CD4-positive, alpha-beta T cell treated with Interferon gamma for 1 hour (primary cell): ENCODE results near the gene PKDREJ.
"Not testable (repeated sequence)": the region's sequence is repeated elsewhere in the genome, so short reads cannot be mapped to it uniquely, and the experiment has no call there.

Experiments used
- DNase-seq: peaks from one replicate; pipeline ENCODE4 v3.0.0-alpha.2; 2020

The PKDREJ gene

DNA sequence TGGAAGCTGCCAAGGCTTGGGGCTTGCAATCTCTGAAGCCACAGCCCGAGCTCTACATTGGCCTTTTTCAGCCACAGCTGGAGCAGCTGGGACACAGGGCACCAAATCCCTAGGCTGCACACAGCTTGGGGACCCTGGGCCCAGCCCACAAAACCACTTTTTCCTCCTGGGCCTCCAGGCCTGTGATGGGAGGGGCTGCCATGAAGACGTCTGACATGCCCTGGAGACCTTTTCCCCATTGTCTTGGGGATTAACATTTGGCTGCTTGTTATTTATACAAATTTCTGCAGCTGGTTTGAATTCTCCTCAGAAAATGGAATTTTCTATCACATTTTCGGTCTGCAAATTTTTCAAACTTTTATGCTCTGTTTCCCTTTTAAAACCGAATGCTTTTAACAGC, 2.5 kb upstream of the PKDREJ start:
- DNase-seq = not testable (repeated sequence)

DNA sequence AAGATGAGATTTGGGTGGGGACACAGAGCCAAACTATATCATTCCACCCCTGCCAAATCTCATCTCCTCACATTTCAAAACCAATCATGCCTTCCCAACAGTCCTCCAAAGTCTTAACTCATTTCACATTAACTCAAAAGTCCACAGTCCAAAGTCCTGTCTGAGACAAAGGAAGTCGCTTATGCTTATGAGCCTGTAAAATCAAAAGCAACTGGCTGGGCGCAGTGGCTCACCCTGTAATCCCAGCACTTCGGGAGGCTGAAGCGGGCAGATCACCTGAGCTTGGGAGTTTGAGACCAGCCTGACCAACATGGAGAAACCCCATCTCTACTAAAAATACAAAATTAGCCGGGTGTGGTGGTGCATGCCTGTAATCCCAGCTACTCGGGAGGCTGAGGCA, 1.4 kb upstream of the PKDREJ start:
- DNase-seq = not testable (repeated sequence)

DNA sequence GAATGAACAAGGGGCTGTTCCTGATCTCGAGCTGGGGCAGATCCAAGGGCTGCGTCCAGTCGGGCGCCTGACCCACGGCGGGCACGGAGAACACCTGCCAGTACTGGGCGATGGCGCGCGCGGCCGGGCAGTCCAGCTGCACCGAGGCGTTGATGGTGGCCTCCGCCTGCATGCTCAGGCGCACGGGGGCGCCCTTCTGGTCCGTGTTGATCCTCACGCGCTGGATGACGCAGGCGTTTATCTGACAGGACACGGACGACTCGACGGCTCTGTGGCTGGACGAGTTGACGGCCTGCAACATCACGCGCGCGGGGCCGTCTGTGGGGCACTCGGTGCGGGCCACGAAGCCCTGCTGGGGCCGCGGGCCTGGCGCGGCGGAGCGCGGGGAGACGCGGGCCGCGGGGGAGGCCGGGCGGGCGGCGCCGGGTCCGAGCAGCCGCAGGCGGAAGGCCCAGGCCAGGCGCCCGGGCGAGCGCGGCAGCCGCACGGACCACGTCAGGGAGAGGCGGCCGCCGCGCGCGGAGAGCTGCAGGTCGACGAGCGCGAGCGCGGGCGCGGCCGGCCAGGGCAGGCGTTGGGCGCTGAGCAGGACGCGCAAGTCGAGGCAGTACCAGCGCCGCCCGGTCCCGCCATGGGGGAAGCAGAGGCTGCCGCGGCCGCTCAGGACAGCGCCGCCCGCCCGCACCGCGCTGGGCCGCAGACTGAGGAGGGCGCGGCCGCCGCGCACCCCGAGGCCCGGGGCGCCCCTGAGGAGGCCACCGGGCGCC, 511 bp downstream of the PKDREJ start:
- DNase-seq = peak; percentile 64

DNA sequence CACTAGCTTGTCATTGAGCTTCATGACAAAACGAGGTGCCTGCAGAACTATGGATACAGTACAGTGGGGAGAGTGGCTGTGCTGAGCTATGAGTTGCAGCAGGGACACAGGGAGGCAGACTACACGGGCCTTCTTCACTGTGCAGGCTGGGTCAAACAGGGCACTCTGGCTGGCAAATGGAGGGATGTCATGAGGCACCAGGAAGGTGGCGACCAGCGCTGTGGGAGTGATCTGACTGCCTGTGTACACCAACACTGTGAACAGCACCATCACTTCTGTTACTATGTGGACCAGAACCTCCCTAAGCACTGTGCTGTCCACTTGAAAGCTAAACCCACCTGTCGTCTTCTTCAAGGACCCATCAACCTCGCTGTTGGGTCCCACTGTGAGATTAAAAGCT, 3.1 kb downstream of the PKDREJ start:
- DNase-seq = no peak

DNA sequence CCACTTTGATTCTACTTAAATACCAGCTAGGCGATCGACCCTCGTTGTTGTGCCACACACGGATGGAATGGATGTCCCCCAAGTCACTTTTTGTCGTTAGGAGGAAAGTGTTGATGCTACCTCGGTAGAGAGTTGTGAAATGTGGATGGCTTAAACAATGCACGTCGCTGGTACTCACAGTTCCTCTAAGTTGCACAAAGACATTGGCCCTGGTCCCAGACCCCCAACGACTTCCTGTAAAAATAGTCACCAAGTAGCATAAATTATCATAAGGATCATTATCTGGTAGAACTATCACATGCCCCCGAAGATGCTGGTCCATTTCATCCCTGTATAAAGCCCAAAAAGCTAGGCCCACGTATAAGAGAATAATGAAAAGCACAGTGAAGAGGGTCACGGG, 3.8 kb downstream of the PKDREJ start:
- no peak for DNase-seq

DNA sequence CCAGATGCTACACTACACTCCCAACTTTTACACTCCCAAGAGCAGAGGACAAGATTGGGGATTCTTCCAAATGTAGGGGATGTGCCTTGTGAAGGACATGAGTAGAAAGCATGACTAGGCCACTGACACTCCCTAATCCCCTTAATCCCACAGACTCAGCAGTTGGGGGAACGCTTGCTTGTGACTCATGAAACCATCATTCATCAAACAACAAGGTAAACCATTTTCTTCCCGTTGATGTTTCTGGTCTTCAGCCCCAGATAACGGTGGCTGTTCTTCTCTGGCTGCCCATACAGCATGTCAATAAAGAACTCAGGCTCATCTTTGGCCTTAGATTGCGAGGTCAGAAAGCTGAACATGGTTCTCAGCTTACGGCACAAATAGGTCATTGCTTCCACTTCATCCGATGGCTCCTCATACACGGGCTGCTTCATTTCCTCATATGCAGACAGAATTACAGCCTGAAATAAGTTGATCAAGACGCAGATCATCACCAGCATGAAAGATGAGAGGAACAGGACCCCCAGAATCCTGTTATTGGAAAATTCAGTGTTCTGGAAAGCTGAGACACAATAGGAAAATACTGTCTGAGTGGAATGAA, 6.7 kb downstream of the PKDREJ start:
- DNase-seq = no peak

DNA sequence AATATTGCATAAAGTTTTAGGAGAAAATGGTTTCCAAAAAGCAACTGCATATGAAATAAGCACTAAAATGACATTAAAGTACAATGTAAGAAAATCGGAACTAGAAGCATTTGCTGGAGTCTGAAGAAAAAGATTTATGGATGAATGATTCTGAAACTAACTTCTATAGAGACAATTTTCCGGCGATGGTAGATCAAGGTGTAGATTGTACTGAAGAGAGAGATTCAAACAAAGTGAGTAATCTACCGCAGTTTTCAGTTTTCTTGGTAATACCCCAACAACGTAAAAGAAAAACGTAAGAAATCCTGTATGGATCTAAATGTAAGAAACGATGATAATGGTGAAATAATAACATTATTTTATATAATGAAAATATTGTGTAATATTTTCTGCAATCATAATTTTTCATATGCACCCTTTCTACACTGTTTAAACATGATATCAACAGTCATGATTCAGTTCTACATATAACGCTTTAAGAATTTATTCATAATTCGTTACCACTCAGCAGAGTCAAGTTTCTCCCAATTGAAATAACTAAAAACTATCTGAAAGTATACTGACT, 11.2 kb downstream of the PKDREJ start:
- no peak for DNase-seq

DNA sequence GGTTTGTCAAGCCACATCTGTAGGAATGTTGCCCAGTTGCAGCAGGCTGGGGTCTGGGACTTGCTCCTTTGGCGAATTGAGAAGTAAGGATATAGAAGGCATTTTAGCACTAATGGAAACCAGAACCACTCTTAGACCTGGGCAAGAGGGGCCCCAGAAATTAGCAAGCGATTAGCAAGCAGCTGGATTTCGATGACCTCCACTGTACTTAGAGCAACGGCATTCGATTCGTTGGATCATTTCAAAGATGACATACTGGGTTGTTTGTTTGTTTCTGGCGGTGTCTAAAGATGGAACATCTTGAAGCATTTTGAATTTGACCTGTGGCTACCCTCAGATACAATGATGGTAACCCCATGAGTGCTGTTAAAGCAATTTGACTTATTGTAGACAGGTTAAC, 11.9 kb downstream of the PKDREJ start:
- no peak for DNase-seq

DNA sequence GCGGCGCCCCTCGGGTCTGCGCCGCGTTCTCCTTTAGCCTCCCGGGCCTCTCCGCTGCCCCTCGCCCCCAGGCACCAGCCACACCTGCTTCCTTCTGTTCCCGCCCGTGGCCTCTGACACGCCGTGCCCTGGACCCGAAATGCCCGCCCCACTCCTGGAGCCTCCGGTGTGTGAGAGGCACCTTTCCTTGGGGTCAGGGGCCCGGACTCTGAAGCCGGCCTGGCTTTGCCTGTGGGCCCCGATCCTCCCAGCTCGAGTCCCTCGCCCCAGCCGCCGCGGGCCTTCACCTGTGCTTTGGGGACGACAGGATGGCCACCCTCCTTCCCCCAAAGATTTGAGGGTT, 12.4 kb downstream of the PKDREJ start:
- DNase-seq = no peak

DNA sequence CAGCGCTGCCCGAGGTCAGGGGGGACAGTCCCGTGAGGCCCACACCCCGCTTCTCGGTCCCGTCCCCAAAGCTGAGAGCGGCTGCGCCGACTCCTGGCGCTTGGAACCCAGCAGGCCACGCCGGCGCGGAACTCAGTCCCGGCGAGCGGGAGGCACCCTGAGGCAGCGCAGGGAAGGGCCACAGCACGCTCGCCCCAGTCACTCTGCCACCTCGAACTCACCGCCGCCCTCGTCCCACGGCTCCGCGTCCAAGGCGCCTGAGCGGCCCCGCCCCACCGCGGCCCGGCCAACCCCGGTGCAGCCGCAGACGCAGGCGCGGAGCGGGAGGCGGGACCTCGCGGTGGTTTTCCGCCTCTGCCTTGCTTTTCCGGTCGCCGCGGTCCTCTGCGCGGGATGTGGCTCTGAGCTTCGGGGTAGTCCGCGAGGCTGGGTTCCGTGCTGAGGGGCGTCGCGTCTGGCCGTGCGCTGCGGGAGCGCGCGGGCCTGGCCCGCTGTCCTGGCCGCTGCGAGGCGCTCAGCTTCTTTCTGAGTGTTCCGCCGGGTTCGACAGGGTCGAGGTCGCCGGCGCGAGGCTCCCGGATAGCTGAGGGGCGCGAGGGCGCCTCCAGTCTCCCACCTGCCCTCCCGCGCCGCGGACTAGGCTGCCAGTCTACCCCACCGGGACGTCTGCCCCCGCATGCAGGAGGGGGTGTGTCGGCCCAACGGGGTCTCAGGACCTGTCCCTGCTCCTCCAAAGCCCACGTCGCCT, 12.9 kb downstream of the PKDREJ start, which contains the start of gene CDPF1:
Gene CDPF1, minus strand, starts transcription at position 259 of the 748 bp plus-strand sequence. CDS start 2,009 bp downstream, outside the sequence.
- DNase-seq = peak; percentile 88

DNA sequence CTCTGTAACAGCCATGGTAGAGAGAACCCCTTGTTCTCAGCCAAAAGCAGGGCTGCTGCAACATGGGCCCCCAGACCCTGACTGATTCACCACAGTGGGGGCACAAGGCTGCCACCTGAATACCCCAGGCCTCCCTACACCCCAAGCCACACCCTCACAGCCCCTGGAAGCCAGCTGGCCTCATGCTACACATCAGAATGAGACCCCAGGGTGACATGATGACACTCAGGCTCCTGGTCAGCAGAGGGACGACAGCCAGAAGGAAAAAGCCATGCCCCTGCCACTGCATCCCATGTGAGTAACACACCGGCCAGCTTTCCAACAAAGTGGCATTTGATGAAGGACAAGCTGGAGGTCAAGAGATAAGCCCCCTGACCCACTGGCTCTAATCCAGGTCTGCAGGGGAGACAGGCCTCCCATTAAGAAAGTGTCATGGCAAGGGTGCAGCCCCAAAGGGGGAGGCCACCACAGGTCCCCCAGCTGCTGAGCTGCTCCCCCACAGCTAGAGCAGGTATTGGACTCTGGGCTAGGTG, 15.6 kb downstream of the PKDREJ start:
- DNase-seq = no peak

DNA sequence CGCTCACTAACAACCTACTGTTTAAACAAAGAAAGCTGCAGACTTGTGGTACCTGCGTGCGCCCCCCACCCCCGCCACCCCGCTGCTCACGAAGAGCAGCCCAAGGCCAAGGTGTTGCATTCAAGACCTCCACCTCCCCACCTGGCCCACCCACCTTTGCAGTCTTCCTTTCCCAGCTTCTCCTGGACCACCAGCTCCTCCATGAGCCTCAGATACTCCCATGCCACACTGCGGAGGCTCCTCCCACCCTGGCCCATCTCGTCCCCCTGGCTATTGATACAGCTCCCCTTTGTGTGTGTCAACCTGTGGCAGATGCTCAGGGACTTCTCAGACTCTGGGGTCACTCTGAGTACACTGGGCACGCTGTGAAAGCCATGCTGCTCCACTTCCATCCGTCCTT, 17.0 kb downstream of the PKDREJ start:
- no peak for DNase-seq

DNA sequence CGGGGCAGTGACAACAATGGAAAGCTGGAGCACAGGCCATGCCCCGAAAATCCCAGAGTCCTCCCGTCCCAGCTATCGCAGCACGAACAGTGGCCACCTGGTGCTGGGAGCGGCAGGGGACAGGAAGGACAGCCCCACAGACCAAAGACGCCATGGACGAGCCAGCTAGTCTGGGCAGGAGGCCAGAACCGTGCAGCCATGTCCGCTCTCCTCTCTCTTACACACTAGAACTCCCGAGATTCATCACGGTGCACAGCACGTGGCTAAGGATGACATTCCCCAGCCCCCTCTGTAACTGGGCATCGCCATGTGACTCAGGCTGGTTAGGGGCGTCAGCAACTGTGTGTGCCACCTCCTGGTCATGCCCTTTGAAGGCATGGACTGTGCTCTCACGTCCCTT, 17.6 kb downstream of the PKDREJ start:
- no peak for DNase-seq

DNA sequence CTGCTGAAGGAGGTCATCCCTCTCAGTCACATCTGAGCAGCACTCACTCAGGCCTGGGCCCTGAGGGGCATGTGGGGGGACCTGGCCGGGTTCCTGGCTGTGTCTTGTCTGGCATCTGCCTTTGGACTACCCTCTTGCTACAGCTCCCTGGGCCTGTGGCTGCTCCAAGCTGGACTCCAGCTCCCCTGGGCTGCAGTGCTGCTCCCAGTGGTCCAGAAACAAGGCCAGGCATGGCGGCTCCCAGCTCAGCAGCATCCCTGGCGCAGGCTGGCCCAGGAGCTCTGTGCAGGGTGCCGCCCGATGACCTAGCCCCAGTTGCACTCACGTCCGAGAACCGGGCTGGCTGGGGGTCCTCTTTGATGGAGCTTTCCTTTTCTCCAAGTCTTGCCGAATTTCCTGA, 18.4 kb downstream of the PKDREJ start:
- no peak for DNase-seq

DNA sequence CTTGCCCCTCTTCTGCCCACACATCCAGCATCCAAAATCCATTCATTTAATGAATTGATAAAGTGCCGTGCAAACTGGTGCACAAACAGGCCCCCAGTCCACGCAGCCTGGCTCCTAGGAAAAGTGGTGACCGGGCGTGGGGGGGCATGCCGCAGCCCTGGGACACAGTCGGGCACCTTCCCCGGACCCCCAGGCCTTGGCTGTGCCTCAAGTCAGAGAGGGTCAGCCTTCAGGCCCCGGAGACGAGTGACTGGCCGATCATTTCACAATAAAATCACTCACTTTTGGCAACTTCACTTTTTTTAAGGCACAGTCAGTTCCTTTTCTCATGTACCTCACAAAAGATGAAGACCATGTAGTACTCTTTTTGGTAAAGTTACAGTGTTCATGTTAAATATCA, 21.1 kb downstream of the PKDREJ start:
- no peak for DNase-seq

DNA sequence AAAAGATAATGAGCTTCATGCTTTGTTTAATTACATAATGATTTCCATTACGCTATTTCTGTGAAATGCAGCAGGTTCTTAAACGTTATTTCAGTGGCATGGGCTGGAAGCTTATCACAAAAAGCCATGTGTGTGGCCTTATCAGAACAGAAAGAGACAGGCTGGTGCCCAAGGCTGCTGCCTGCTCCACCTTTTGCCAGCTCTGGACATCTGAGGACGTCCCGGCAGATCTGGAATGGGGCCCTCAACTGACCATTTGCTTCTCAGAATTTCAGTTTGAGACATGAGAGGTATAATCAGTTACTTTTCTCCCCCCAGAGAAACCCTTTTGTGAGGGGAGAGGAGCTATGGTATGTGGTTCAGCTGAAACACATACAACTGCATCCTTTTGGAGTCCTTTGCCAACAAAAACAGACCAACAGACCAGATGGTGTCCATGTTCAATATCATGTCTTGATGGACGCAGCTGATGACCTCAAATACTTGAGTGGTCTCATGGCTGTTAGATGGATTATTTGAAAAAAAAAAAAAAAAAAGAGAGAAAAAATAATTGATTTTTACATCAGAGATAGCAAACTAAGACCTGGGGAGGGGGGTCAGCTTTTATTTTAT, 21.6 kb downstream of the PKDREJ start:
- DNase-seq = no peak

DNA sequence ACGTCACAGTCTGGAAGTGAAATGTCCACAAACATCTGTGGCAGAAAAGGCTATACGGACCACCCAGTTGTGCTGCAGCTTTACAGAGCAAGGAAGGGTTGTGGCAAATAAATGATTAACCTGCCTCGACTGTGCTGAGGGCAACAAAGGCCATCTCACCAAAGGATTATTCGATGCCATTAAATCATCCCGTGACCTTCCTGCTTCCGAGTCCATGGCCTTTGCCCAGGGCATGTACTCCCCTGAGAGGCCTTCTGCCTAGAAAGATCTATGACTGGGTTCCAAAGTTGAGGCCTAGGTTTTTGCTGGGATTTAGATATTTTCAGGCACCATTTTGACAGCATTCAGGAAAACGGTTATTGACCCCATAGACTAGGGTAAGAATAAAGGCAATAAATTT, 22.2 kb downstream of the PKDREJ start:
- no peak for DNase-seq

DNA sequence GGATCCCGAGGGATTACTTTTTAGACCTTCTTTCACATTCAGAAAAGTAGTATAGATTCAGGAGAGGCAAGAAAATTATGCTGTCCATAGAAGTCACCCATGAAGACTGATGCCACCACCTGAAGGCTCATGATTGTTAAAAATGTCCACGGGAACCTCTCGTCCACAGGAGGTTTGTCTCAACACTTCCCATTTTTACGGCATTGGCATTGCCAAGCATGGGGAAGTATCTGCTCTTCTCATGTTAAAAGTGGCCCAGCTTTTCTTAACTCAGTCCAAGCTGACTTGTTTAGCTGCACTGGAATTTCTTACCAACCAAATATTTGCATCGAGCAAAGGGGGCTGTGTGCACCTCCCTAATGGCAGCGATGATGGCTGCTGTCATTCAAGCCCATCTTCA, 22.6 kb downstream of the PKDREJ start:
- DNase-seq = no peak

DNA sequence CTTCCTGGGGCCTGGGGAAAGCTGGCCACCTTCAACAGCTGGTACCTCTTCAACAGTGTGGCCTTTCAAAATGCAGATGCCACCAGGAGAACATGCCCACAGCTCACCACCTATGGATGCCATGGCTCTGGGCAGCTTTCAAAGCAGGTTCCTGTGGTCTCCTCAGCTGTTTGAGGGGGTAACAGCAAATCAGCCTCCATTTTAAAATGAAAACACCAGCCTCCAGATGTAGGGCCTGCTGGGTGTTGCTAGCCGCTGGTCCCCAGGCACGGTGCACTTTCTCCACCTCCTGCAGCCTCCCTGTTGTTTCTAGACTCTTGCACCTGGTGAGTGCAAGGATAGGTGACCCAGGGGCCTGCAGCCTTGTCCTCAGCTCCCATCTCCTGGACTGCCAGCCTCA, 23.1 kb downstream of the PKDREJ start:
- DNase-seq = no peak

DNA sequence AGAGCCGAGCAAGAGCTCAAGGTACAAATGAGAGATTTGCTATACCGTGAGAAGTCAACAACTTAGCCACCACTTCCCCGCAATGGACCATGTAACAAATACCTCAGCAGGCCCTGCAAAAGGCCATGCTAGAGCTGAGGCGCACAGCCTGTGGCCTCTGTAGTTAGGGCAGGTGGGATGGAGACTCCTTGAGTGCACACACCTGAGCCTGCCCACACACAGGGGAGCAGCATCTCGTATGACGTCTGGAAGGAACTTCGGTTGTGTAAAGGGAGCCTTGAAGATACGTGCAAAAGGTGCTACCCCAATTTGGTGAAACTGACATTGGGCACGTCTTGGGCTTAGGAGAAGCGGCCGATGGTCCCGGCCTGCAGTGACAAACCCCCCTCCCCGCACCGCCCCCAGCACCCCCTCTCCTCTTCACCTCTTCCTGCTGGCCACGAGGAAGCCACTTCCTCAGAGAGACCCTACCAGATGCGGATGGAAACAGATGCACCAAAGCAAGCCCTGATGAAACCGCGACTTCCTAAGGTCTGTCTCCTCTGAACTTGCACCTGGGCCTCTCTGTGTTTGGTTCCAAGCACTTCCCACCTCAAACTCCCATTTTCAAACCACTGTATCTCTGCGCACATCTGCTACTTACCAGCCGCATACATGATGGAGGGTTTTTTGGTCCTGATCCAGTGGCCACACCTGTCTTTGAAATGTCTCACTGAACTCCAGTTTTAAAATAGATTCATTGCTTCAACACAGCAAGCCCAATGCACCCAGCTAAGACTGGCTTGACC, 23.7 kb downstream of the PKDREJ start:
- no peak for DNase-seq

DNA sequence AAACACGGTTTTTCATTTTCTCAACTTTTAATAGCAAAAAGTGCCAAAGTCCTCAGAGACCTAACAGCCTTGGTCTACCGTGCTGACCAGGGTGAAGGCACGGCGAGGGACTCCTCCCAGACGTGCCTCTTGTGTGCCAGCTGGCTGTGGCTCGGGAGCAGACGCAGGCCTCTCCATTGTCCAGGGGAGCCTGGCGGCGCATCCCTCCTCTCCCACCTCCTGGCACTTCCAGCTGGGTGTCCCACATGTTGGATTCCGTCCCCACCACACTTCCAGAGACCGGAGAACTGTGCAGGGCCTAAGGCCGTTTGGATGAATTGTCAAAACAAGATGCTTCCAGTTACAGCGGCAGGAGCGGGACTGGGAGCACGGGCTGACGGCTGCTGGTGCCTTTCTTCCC, 24.6 kb downstream of the PKDREJ start:
- DNase-seq = no peak

DNA sequence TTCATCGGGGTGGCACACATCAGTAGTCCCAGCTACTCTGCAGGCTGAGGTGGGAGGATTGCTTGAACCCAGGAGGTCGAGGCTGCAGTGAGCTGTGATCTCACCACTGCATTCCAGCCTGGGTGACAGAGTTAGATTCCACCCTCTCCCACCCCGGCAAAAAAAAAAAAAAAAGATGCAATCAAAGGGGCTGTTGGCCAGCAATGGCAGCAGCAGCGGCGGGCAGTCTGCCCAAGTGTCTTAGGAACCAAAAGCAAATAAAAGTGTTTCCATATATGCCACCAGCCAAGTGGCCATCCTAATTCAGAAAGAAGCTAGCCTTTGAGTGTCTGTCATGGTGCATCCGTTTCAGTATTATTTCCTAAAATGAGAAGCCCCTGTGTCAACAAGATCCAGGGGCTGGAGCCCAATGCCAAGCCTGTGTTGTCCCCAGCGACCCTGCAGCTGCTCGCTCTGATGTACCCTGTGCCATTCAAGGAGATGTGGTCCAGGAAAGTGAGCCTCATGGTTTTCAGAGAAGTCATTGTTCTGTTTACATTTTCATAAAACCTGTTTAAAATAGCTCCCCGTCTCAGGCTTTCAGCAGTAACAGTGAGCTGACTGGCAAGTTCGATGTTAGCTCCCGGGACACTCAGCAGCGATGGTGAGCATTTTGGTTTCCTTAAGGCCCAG, 25.6 kb downstream of the PKDREJ start:
- no peak for DNase-seq
